Liver (tissue), 9 donors: ENCODE measurements around the gene CBX5. TPM values are rescaled to one million over a fixed set of nuclear protein-coding genes. Genes with fewer than 3 reads are reported as not detected.

Experiments
- DNase-seq: peaks from one replicate; pipeline ENCODE4 v3.0.0-alpha.2; 2017; ENCODE audit warnings: low spot score
- H3K27ac ChIP-seq, 2 donors: one replicate each; pipeline ENCODE4 v1.7.0; 2013; ENCODE audit warnings: inconsistent platforms in 2 of 2, low read length in 2 of 2, control low read depth in 1 of 2, low read depth in 1 of 2, mild to moderate bottlenecking in 1 of 2
- H3K27me3 ChIP-seq, 4 donors: one replicate each; pipeline versions ENCODE4 v1.6.1 to v1.7.0; 2013; ENCODE audit warnings: low read length in 3 of 4, inconsistent platforms in 1 of 4, mild to moderate bottlenecking in 1 of 4, moderate library complexity in 1 of 4; ENCODE audit not compliant: control insufficient read depth in 4 of 4, insufficient read depth in 4 of 4
- H3K36me3 ChIP-seq, 4 donors: one replicate each; pipeline versions ENCODE4 v1.6.1 to v1.7.0; 2013; ENCODE audit warnings: low read length in 3 of 4, mild to moderate bottlenecking in 3 of 4, low read depth in 1 of 4, moderate library complexity in 1 of 4; ENCODE audit not compliant: control insufficient read depth in 4 of 4, insufficient read depth in 3 of 4
- H3K4me1 ChIP-seq, 4 donors: one replicate each; pipeline versions ENCODE4 v1.6.1 to v1.7.0; 2013; ENCODE audit warnings: low read length in 3 of 4, mild to moderate bottlenecking in 3 of 4, moderate library complexity in 1 of 4; ENCODE audit not compliant: control insufficient read depth in 4 of 4, insufficient read depth in 4 of 4
- H3K4me3 ChIP-seq, 3 donors: one replicate each; pipeline versions ENCODE4 v1.6.1 to v1.7.0; 2013; ENCODE audit warnings: low read length in 3 of 3, control low read depth in 1 of 3, low read depth in 1 of 3, mild to moderate bottlenecking in 1 of 3
- H3K9ac ChIP-seq, 2 donors: one replicate each; pipeline ENCODE4 v1.7.0; 2013; ENCODE audit warnings: low read length in 2 of 2, mild to moderate bottlenecking in 2 of 2, moderate library complexity in 2 of 2, control low read depth in 1 of 2, low read depth in 1 of 2
- H3K9me3 ChIP-seq, 4 donors: one replicate each; pipeline versions ENCODE4 v1.6.1 to v1.7.0; 2013; ENCODE audit warnings: low read length in 3 of 4; ENCODE audit not compliant: control insufficient read depth in 4 of 4
- ATF3 ChIP-seq: IDR thresholded peaks from 2 replicates; pipeline ENCODE4 v1.6.1; 2016; ENCODE audit warnings: antibody characterized with exemption
- CTCF ChIP-seq: fragments of 150-350 bp; IDR thresholded peaks from 2 replicates; pipeline ENCODE4 v1.5.1; 2017; ENCODE audit warnings: improper control_type of control experiment, low read depth, low read length; ENCODE audit not compliant: missing input control
- EGR1 ChIP-seq, 2 donors: IDR thresholded peaks; 2 replicates each; pipeline ENCODE4 v1.6.1; 2016 to 2018; ENCODE audit warnings: antibody characterized with exemption in 2 of 2, low read depth in 2 of 2
- FOXA1 ChIP-seq: IDR thresholded peaks from 2 replicates; pipeline ENCODE4 v1.6.1; 2016; ENCODE audit warnings: antibody characterized with exemption
- FOXA2 ChIP-seq: IDR thresholded peaks from 2 replicates; pipeline ENCODE4 v1.6.1; 2016; ENCODE audit warnings: antibody characterized with exemption
- GABPA ChIP-seq, 2 donors: IDR thresholded peaks in 1 of 2; conservative IDR thresholded peaks in 1 of 2; 2 replicates each; pipeline ENCODE4 v1.6.1; 2016; ENCODE audit warnings: antibody characterized with exemption in 2 of 2, mild to moderate bottlenecking in 1 of 2, moderate library complexity in 1 of 2
- HNF4A ChIP-seq, 2 donors: conservative IDR thresholded peaks; 2 replicates each; pipeline ENCODE4 v1.6.1; 2016; ENCODE audit warnings: antibody characterized with exemption in 2 of 2, mild to moderate bottlenecking in 2 of 2
- HNF4G ChIP-seq: IDR thresholded peaks from 2 replicates; pipeline ENCODE4 v1.6.1; 2016; ENCODE audit warnings: antibody characterized with exemption
- JUND ChIP-seq, 2 donors: IDR thresholded peaks; 2 replicates each; pipeline ENCODE4 v1.6.1; 2016; ENCODE audit warnings: antibody characterized with exemption in 2 of 2
- MAX ChIP-seq: IDR thresholded peaks from 2 replicates; pipeline ENCODE4 v1.6.1; 2016; ENCODE audit warnings: antibody characterized with exemption
- NR2F2 ChIP-seq: IDR thresholded peaks from 2 replicates; pipeline ENCODE4 v1.6.1; 2016; ENCODE audit warnings: antibody characterized with exemption
- RAD21 ChIP-seq, 2 donors: IDR thresholded peaks; 2 replicates each; pipeline ENCODE4 v1.6.1; 2016; ENCODE audit warnings: antibody characterized with exemption in 2 of 2, mild to moderate bottlenecking in 2 of 2
- REST ChIP-seq: IDR thresholded peaks from 2 replicates; pipeline ENCODE4 v1.6.1; 2016; ENCODE audit warnings: antibody characterized with exemption, mild to moderate bottlenecking
- RXRA ChIP-seq, 2 donors: IDR thresholded peaks; 2 replicates each; pipeline ENCODE4 v1.6.1; 2017 to 2018; ENCODE audit warnings: antibody characterized with exemption in 2 of 2, mild to moderate bottlenecking in 1 of 2
- SP1 ChIP-seq: IDR thresholded peaks from 2 replicates; pipeline ENCODE4 v1.6.1; 2018; ENCODE audit warnings: antibody characterized with exemption, mild to moderate bottlenecking
- TAF1 ChIP-seq: conservative IDR thresholded peaks from 2 replicates; pipeline ENCODE4 v1.6.1; 2016; ENCODE audit warnings: antibody characterized with exemption, mild to moderate bottlenecking
- YY1 ChIP-seq: IDR thresholded peaks from 2 replicates; pipeline ENCODE4 v1.6.1; 2016; ENCODE audit warnings: antibody characterized with exemption, mild to moderate bottlenecking
- ZBTB33 ChIP-seq: IDR thresholded peaks from 2 replicates; pipeline ENCODE4 v1.6.1; 2016; ENCODE audit warnings: antibody characterized with exemption
- WGBS: extraction: QIAGEN DNeasy Blood & Tissue Kit; methylation state at CpG from one replicate; pipeline ENCODE4 v1.1.7; 2013; 5-methylcytosine and 5-hydroxymethylcytosine counted together
- polyA plus RNA-seq, 2 donors: library from polyadenylated mRNA; stranded (reverse) in 1 of 2; unstranded in 1 of 2; fragments of 200-250 nt in 1 of 2; fragments of >200 nt in 1 of 2; fragmentation: Nextera tagmentation in 1 of 2; extraction: Ambion mirVana in 1 of 2; gene quantifications; one replicate each; pipeline versions ENCODE4 v1.2.1 to v1.2.3, GENCODE V29; 2013 to 2015
- total RNA-seq, 2 donors: library from RNA; depleted of rRNA; stranded (reverse); fragments of >200 nt; gene quantifications; one replicate each; pipeline ENCODE4 v1.2.3, GENCODE V29; 2014
- donor health status: healthy.
- donor health status: healthy.
- donor health status: healthy.
- donor health status: healthy.
- donor health status: healthy.

Gene CBX5
- total and polyA plus RNA-seq, 4 donors: 4.4 to 62.3 (median 12.6) TPM

- Histone ChIP-seq H3K27me3 (no peaks in the 10 kb centered on the region), H3K36me3 (no peaks in the 10 kb centered on the region), H3K27ac (no peak overlapping the region), H3K4me1 (no peaks in the 10 kb centered on the region), H3K9ac (no peak overlapping the region), H3K4me3 (no peak overlapping the region), H3K9me3 (no peaks in the 10 kb centered on the region)
- WGBS: 92% methylated on average over 2 of the region's 2 CpGs
- no peak for DNase-seq
- TF ChIP-seq SP1 (no peak), HNF4G (no peak), HNF4A (conservative IDR thresholded peaks at IDR 0.05) (no peak)
These were observed 9.6 kb downstream of the CBX5 start for GRCh38 chr12:54270345-54270744.

GRCh38 chr12:54266852-54267251 is 13.1 kb downstream of the CBX5 start:
- H3K27me3 ChIP-seq: no peaks in the 10 kb centered on the region
- H3K4me1 ChIP-seq: peaks cover 2 to 10% (median 9%) of the 10 kb centered on the region in 4 donors
- H3K9me3 ChIP-seq: no peaks in the 10 kb centered on the region
- no peak overlapping the region for H3K27ac ChIP-seq
- WGBS: 97% methylated on average over 2 of the region's 2 CpGs
- no peak for DNase-seq
- no peak overlapping the region for H3K9ac ChIP-seq
- no peak overlapping the region for H3K4me3 ChIP-seq
- H3K36me3 ChIP-seq: no peaks in the 10 kb centered on the region
- TF ChIP-seq EGR1 (IDR thresholded peaks at IDR 0.05; ENCODE audit: low read depth in 2 of 2): no peak
- no peak for TF ChIP-seq ATF3

- Histone ChIP-seq H3K4me1 (peaks cover 6 to 12% (median 9%) of the 10 kb centered on the region in 4 donors), H3K9me3 (no peaks in the 10 kb centered on the region), H3K9ac (no peak overlapping the region), H3K27me3 (no peaks in the 10 kb centered on the region), H3K36me3 (no peaks in the 10 kb centered on the region), H3K27ac (no peak overlapping the region), H3K4me3 (no peak overlapping the region)
- WGBS: 96% methylated on average over 4 of the region's 4 CpGs
- DNase-seq: no peak
- TF ChIP-seq ATF3 (no peak), RXRA (IDR thresholded peaks at IDR 0.05) (no peak), GABPA (IDR thresholded peaks at IDR 0.05 in 1 of 2, conservative IDR thresholded peaks at IDR 0.05 in 1 of 2) (no peak), RAD21 (IDR thresholded peaks at IDR 0.05) (no peak), HNF4A (conservative IDR thresholded peaks at IDR 0.05) (no peak), TAF1 (no peak), NR2F2 (no peak), MAX (no peak), CTCF (no peak), ZBTB33 (no peak), JUND (IDR thresholded peaks at IDR 0.05) (no peak), EGR1 (IDR thresholded peaks at IDR 0.05; ENCODE audit: low read depth in 2 of 2) (no peak), FOXA1 (no peak), SP1 (no peak), YY1 (no peak), HNF4G (no peak), REST (no peak), FOXA2 (no peak)
These were observed 14.5 kb downstream of the CBX5 start for GRCh38 chr12:54265364-54265812.
